ENCODE data around the gene UBASH3B. TPM values are rescaled to one million over a fixed set of nuclear protein-coding genes. Genes with fewer than 3 reads are reported as not detected.
"Not testable (repeated sequence)": the region's sequence is repeated elsewhere in the genome, so short reads cannot be mapped to it uniquely, and the experiment has no call there.

Gene UBASH3B
- total RNA-seq, 1 donor from 2014 or later: 6.7 TPM

DNA sequence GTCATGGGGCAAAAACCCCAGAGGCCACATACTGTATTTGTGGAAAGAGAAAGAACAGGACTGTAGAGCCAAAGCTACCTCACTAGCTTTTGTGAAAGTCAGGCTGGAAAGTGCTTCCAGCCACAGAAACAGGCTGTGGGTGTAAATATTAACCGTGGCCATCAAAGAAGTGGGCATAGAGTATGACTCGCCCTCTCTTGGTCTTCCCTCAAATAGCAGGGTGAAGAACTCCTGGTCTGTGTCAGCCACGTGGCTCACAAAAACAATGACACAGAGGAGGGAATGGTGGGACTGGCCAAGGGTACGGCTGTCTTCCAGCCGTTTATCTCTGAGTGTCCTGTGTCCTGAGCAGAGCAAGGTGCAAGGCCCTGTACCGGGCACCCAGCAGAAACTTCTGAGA, 37.6 kb upstream of the UBASH3B start:
- TF ChIP-seq, protein P1, sequence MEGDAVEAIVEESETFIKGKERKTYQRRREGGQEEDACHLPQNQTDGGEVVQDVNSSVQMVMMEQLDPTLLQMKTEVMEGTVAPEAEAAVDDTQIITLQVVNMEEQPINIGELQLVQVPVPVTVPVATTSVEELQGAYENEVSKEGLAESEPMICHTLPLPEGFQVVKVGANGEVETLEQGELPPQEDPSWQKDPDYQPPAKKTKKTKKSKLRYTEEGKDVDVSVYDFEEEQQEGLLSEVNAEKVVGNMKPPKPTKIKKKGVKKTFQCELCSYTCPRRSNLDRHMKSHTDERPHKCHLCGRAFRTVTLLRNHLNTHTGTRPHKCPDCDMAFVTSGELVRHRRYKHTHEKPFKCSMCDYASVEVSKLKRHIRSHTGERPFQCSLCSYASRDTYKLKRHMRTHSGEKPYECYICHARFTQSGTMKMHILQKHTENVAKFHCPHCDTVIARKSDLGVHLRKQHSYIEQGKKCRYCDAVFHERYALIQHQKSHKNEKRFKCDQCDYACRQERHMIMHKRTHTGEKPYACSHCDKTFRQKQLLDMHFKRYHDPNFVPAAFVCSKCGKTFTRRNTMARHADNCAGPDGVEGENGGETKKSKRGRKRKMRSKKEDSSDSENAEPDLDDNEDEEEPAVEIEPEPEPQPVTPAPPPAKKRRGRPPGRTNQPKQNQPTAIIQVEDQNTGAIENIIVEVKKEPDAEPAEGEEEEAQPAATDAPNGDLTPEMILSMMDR (IDR thresholded peaks at IDR 0.05; ENCODE audit: partially characterized antibody, unreplicated experiment): no peak
- no peaks in the 10 kb centered on the region for H3K4me1 Mint-ChIP-seq (ENCODE audit: low read depth, unreplicated experiment)
- H3K4me3 Mint-ChIP-seq (ENCODE audit: unreplicated experiment): no peak overlapping the region
- no peaks in the 10 kb centered on the region for H3K36me3 Mint-ChIP-seq (ENCODE audit: unreplicated experiment)
- DNase-seq: no peak
- peaks cover 4% of the 10 kb centered on the region for H3K27me3 Mint-ChIP-seq (ENCODE audit: unreplicated experiment)
- H3K27ac Mint-ChIP-seq (ENCODE audit: unreplicated experiment): no peak overlapping the region
- H3K9me3 Mint-ChIP-seq (ENCODE audit: unreplicated experiment): no peaks in the 10 kb centered on the region

DNA sequence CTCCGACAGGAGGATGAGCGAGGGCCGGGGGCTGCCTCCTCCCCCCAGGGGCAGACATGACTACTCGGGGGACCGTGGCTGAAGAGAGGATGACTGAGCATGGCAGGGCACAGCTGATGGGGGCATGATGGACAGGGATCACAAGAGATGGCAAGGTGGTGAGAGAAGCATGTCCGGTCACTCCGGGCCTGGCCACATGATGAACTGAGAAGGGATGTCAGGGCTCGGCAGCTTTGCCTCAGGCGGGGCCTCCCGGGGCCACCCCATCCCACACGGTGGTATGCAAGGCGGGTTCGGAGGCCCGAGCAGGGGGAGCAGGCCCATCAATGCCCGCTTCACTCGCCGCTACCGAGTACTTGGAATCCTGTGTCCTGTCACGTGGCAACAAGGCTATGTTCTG, 36.6 kb upstream of the UBASH3B start:
- no peak for DNase-seq
- no peaks in the 10 kb centered on the region for H3K9me3 Mint-ChIP-seq (ENCODE audit: unreplicated experiment)
- H3K27ac Mint-ChIP-seq (ENCODE audit: unreplicated experiment): no peak overlapping the region
- H3K27me3 Mint-ChIP-seq (ENCODE audit: unreplicated experiment): peaks cover 4% of the 10 kb centered on the region
- H3K36me3 Mint-ChIP-seq (ENCODE audit: unreplicated experiment): no peaks in the 10 kb centered on the region
- TF ChIP-seq, protein P1 (IDR thresholded peaks at IDR 0.05; ENCODE audit: partially characterized antibody, unreplicated experiment): no peak
- H3K4me1 Mint-ChIP-seq (ENCODE audit: low read depth, unreplicated experiment): no peaks in the 10 kb centered on the region
- no peak overlapping the region for H3K4me3 Mint-ChIP-seq (ENCODE audit: unreplicated experiment)

DNA sequence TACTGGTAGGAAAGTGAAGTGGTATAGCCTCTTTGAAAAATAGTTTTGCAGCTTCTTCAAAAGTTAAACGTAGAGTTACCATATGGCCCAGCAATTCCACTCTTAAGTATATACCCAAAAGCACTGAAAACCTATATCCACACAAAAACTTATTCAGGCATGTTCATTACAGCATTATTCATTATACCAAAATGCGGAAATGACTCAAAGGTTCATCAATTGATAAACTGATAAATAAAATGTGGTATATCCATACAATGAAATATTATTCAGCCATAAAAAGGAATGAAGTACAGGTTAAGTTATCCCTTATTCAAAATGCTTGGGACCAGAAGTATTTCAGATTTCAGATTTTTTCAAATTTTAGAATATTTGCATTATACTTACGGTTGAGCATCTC, 35.8 kb upstream of the UBASH3B start:
- H3K27ac Mint-ChIP-seq (ENCODE audit: unreplicated experiment): no peak overlapping the region
- H3K27me3 Mint-ChIP-seq (ENCODE audit: unreplicated experiment): peaks cover 2% of the 10 kb centered on the region
- no peaks in the 10 kb centered on the region for H3K4me1 Mint-ChIP-seq (ENCODE audit: low read depth, unreplicated experiment)
- TF ChIP-seq, protein P1 (IDR thresholded peaks at IDR 0.05; ENCODE audit: partially characterized antibody, unreplicated experiment): no peak
- no peak overlapping the region for H3K4me3 Mint-ChIP-seq (ENCODE audit: unreplicated experiment)
- no peak for DNase-seq
- no peaks in the 10 kb centered on the region for H3K9me3 Mint-ChIP-seq (ENCODE audit: unreplicated experiment)
- no peaks in the 10 kb centered on the region for H3K36me3 Mint-ChIP-seq (ENCODE audit: unreplicated experiment)

GRCh38 chr11:122625501-122625900, 30.0 kb upstream of the UBASH3B start:
- H3K4me3 Mint-ChIP-seq (ENCODE audit: unreplicated experiment); H3K27ac Mint-ChIP-seq (ENCODE audit: unreplicated experiment); H3K9me3 Mint-ChIP-seq (ENCODE audit: unreplicated experiment); H3K4me1 Mint-ChIP-seq (ENCODE audit: low read depth, unreplicated experiment); H3K27me3 Mint-ChIP-seq (ENCODE audit: unreplicated experiment); H3K36me3 Mint-ChIP-seq (ENCODE audit: unreplicated experiment); DNase-seq: not testable (repeated sequence)

GRCh38 chr11:122625976-122626665, 29.4 kb upstream of the UBASH3B start:
- TF ChIP-seq, protein P1 (IDR thresholded peaks at IDR 0.05; ENCODE audit: partially characterized antibody, unreplicated experiment): no peak
- Mint-ChIP-seq H3K27me3 (ENCODE audit: unreplicated experiment) (peaks cover 2% of the 10 kb centered on the region), H3K9me3 (ENCODE audit: unreplicated experiment) (no peaks in the 10 kb centered on the region), H3K4me1 (ENCODE audit: low read depth, unreplicated experiment) (peaks cover 3% of the 10 kb centered on the region), H3K27ac (ENCODE audit: unreplicated experiment) (no peak overlapping the region), H3K36me3 (ENCODE audit: unreplicated experiment) (no peaks in the 10 kb centered on the region), H3K4me3 (ENCODE audit: unreplicated experiment) (no peak overlapping the region)
- DNase-seq: no peak

All from glutamatergic neuron (in vitro differentiated cells).